Esophagus muscularis mucosa (tissue), 3 donors: ENCODE measurements around the gene UNC13B.

Experiments used
- POLR2A ChIP-seq: fragments of 450-650 bp; IDR thresholded peaks from one replicate; pipeline ENCODE4 v1.6.1; 2017; ENCODE audit warnings: antibody characterized with exemption, moderate library complexity, mild to moderate bottlenecking, low read depth
- TF ChIP-seq, protein P1 (sequence below), 3 experiments: fragments of 200-600 bp in 2 of 3; fragments of 450-650 bp in 1 of 3; sonication (generic) in 2 of 3; IDR thresholded peaks; one replicate each; pipeline ENCODE4 v1.5.1; 2017 to 2019; ENCODE audit warnings: antibody characterized with exemption in 3 of 3, mild to moderate bottlenecking in 2 of 3, moderate library complexity in 1 of 3

DNA sequence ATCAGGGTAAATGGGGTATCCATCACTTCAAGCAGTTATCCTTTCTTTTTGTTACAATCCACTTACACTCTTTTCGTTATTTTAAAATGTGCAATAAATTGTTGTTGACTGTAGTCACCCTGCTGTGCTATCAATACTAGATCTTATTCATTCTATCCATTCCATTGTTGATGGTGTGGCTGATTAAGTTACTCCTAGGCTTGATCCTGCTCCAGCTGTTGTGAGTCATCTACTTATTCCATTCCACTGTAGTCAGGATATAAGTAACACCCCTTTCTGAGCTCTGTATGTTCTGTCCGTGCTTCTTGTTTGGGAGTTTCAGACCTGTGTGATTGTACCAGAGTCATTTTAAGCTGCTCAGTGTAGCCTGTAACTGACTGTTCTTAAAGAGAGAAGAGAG lies 205.6 kb downstream of the UNC13B start:
- no peak for TF ChIP-seq POLR2A
- TF ChIP-seq, protein P1, sequence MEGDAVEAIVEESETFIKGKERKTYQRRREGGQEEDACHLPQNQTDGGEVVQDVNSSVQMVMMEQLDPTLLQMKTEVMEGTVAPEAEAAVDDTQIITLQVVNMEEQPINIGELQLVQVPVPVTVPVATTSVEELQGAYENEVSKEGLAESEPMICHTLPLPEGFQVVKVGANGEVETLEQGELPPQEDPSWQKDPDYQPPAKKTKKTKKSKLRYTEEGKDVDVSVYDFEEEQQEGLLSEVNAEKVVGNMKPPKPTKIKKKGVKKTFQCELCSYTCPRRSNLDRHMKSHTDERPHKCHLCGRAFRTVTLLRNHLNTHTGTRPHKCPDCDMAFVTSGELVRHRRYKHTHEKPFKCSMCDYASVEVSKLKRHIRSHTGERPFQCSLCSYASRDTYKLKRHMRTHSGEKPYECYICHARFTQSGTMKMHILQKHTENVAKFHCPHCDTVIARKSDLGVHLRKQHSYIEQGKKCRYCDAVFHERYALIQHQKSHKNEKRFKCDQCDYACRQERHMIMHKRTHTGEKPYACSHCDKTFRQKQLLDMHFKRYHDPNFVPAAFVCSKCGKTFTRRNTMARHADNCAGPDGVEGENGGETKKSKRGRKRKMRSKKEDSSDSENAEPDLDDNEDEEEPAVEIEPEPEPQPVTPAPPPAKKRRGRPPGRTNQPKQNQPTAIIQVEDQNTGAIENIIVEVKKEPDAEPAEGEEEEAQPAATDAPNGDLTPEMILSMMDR (IDR thresholded peaks at IDR 0.05): no peak
